Measurements from ENCODE around the gene MALRD1. TPM values are rescaled to one million over a fixed set of nuclear protein-coding genes. Genes with fewer than 3 reads are reported as not detected.

The MALRD1 gene
- total RNA-seq, 1 donor from 2014 or later = not detected

DNA sequence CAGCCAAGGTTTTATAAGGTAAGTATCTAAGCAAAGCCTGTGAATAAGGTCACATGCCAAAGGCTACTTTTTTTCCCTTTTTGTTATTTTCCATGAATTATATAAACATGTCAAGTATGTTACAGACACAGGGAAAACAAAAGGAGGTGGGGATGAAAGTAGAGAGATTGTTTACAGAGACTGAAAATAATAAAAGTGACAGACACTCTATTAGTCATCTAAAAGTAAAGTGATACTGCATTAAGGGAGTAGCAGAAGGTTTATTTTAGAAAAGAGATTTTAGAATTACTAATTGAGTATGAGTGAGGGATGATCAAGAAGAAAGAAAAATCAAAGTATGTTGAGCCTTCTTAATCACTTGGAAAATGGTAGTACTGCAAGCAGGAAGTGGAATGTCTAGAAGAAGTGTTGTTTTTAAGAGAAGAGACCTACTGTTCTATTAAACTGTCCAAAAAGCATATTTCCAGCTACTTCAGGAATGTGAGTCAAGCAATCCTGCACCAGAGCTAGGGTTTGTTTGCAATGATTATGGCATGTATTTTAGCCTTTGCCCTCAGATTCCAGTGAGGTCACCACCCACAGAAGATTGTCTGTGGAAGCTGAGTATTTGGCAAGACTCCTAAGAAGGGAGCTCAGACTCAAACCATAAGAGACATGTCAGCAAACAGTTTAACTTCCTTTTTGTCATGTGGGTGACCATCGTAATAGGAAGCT lies 589.7 kb downstream of the MALRD1 start:
- Mint-ChIP-seq H3K36me3 (ENCODE audit: low read depth) (no peaks in the 10 kb centered on the region), H3K4me1 (ENCODE audit: low read depth) (no peaks in the 10 kb centered on the region), H3K4me3 (no peak overlapping the region), H3K9me3 (peaks cover 12% of the 10 kb centered on the region), H3K27ac (no peak overlapping the region), H3K27me3 (ENCODE audit: insufficient read depth) (no peaks in the 10 kb centered on the region)
- DNase-seq (ENCODE audit: low spot score) = no peak
- intact Hi-C loops (cut with micrococcal nuclease) = no loop called here

DNA sequence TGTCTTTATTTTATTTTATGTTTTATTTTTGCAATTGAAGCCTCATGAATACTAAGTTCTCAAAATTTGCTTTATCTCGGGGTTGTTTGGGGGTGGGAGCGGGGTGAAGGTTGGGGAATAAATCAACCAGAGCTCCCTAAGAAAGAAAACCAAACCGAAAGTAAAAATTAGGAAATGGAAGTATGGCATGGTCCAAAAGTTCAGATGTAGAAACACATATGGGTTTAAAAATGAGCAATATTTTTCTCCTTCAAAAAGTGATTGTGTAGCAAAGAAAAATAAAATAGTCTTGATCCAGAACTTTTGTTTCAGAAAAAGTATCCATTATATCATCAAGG lies 590.3 kb downstream of the MALRD1 start:
- intact Hi-C loops (cut with micrococcal nuclease) = no loop called here
- H3K27me3 Mint-ChIP-seq (ENCODE audit: insufficient read depth) = peaks cover 2% of the 10 kb centered on the region
- DNase-seq (ENCODE audit: low spot score) = no peak
- peaks cover 15% of the 10 kb centered on the region for H3K9me3 Mint-ChIP-seq
- no peak overlapping the region for H3K27ac Mint-ChIP-seq
- H3K4me1 Mint-ChIP-seq (ENCODE audit: low read depth) = no peaks in the 10 kb centered on the region
- no peaks in the 10 kb centered on the region for H3K36me3 Mint-ChIP-seq (ENCODE audit: low read depth)
- H3K4me3 Mint-ChIP-seq = no peak overlapping the region

DNA sequence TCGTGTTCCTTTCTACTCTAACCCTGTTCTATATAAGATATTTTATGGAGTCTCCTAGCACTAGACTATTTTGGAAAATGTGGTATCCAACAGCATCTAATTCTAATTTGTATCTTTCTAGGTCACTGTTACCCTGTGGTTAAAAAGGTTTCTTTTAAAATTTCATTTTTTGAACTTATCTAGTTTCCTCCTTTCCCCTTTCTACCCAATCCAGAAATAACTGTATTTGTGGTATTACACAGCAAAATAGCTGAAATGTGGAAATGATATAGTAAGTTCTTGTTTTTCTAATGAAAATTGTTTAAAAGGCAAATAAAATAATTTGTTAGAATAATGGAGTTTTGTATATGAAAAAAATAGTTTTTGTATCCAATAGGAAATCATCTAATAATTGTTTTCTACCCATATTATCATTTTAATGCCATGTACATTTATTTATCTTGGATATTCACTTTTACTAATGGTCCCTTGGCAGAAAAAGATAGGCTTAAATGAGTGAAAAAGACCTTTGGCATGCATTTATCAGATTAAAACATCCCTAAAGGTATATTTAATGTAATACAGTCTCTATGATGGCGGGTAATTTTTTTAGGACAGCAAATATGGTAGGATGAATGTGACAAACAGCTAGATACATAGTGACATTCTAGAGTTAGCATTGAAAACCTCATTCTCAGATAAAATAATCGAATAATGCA lies 592.1 kb downstream of the MALRD1 start:
- Mint-ChIP-seq H3K4me1 (ENCODE audit: low read depth) (no peaks in the 10 kb centered on the region), H3K36me3 (ENCODE audit: low read depth) (no peaks in the 10 kb centered on the region), H3K4me3 (no peak overlapping the region), H3K9me3 (peaks cover 8% of the 10 kb centered on the region), H3K27ac (no peak overlapping the region), H3K27me3 (ENCODE audit: insufficient read depth) (peaks cover 2% of the 10 kb centered on the region)
- no peak for DNase-seq (ENCODE audit: low spot score)
- intact Hi-C loops (cut with micrococcal nuclease) = no loop called here

DNA sequence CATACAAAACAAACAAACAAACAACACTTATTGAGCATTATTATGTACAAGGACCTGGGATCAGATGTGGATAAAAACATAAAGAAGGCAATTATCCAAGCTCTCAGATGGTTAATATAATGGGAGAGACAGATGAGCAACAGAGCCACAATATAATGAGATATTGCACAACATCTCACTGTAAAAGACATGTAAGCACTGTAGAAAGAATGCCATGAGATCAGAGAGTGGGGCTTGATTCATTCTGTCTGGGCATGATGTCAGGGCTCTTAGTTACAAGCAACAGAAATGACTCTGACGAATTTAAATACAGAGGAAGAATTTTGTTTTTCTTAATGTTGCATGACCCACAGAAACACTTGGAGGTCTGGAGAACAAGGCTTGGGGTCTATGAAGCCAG lies 602.9 kb downstream of the MALRD1 start:
- H3K9me3 Mint-ChIP-seq = peaks cover 4% of the 10 kb centered on the region
- H3K27me3 Mint-ChIP-seq (ENCODE audit: insufficient read depth) = no peaks in the 10 kb centered on the region
- intact Hi-C loops (cut with micrococcal nuclease) = no loop called here
- no peak for DNase-seq (ENCODE audit: low spot score)
- no peak overlapping the region for H3K4me3 Mint-ChIP-seq
- H3K36me3 Mint-ChIP-seq (ENCODE audit: low read depth) = no peaks in the 10 kb centered on the region
- no peaks in the 10 kb centered on the region for H3K4me1 Mint-ChIP-seq (ENCODE audit: low read depth)
- H3K27ac Mint-ChIP-seq = no peak overlapping the region

DNA sequence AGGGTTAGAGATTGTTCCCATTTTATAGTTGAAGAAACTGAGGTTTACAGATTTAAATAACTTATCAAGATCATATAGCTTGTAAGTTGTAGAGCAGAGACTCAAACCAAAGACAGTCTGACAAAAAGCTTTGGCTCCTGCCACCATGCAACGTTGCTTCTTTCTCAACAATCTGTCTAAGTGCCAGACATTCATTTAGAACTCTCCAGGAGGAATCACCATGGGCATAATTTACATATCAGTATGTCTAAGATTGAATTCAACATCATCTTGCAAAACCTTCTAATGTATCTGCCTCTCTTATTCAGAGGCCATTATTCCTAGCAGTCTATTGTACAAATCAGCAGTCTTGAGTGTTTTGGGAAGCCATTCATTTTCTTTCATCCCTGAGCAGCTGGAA lies 604.1 kb downstream of the MALRD1 start:
- intact Hi-C loops (cut with micrococcal nuclease) = no loop called here
- H3K27me3 Mint-ChIP-seq (ENCODE audit: insufficient read depth) = no peaks in the 10 kb centered on the region
- no peaks in the 10 kb centered on the region for H3K36me3 Mint-ChIP-seq (ENCODE audit: low read depth)
- DNase-seq (ENCODE audit: low spot score) = no peak
- H3K4me3 Mint-ChIP-seq = no peak overlapping the region
- H3K9me3 Mint-ChIP-seq = peaks cover 4% of the 10 kb centered on the region
- no peak overlapping the region for H3K27ac Mint-ChIP-seq
- H3K4me1 Mint-ChIP-seq (ENCODE audit: low read depth) = no peaks in the 10 kb centered on the region

DNA sequence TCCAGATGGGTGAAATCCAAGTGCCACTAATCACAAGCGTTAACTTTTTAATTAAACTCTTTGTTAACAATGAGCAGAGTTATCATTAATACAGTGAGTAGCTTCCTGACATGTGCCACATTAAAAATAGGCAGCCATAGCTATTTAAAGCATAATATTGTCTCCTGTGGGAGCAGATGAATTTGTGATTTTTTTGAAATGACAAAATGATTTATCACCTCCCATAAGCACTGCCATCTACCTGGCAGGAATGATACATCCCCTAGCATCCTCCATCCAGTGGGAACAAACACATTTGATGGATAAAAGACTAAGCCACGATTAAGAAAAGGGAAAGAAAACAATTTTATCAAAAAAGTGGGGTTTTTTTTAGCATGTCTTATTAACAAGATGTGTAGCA lies 605.3 kb downstream of the MALRD1 start:
- intact Hi-C loops (cut with micrococcal nuclease) = no loop called here
- Mint-ChIP-seq H3K4me1 (ENCODE audit: low read depth) (no peaks in the 10 kb centered on the region), H3K36me3 (ENCODE audit: low read depth) (no peaks in the 10 kb centered on the region), H3K4me3 (no peak overlapping the region), H3K27me3 (ENCODE audit: insufficient read depth) (no peaks in the 10 kb centered on the region), H3K27ac (no peak overlapping the region), H3K9me3 (peaks cover 8% of the 10 kb centered on the region)
- no peak for DNase-seq (ENCODE audit: low spot score)

DNA sequence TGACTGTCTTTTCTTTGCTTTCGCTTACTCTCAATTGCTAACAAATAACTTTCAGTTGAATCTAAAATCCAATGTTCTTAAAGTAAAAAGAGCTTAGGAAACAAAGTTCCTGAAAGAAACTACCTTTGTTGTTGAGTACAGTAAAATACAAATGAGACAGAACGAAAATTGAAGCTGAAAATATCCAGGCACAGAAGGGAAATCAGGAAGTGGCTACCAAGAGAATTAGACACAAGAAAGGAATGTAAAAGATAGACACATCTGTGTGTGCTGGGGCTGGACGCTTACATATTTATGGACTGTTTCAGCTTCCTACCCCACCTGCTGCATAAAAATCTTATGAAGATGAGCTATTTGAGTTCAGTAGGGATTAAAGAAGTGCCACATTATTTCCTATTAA lies 606.0 kb downstream of the MALRD1 start:
- intact Hi-C loops (cut with micrococcal nuclease) = no loop called here
- Mint-ChIP-seq H3K27me3 (ENCODE audit: insufficient read depth) (no peaks in the 10 kb centered on the region), H3K36me3 (ENCODE audit: low read depth) (no peaks in the 10 kb centered on the region), H3K4me1 (ENCODE audit: low read depth) (no peaks in the 10 kb centered on the region), H3K9me3 (peaks cover 10% of the 10 kb centered on the region), H3K4me3 (no peak overlapping the region), H3K27ac (no peak overlapping the region)
- no peak for DNase-seq (ENCODE audit: low spot score)

DNA sequence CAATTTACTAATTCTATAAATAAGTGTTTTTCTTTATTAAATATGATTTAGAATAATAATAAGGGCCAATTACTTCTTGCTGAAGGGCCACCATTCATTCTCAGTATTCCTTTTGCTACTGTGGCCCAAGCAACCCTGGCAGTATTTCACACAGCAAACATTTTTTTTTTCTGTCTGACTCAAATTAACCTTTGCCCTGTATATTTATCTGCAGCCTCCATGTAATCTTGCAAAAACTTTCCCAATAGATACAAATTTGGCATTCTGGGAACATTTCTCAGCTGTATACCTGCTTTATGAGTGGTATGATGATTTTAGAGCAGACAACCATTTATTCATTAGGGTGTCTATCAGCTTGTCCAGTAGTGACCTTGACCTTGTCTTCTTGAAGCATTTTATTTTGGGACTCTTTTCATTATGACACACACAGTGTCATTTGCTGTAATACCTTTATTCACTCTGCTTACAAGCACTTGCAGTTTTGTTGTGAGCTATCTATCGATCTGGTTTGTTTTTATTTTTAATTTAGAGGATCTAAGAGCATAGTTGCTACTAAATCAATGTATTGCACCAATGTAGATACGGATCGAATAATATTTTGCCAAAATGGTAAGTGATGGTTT lies 607.9 kb downstream of the MALRD1 start:
- H3K27ac Mint-ChIP-seq = no peak overlapping the region
- H3K36me3 Mint-ChIP-seq (ENCODE audit: low read depth) = no peaks in the 10 kb centered on the region
- no peaks in the 10 kb centered on the region for H3K27me3 Mint-ChIP-seq (ENCODE audit: insufficient read depth)
- intact Hi-C loops (cut with micrococcal nuclease) = no loop called here
- H3K4me3 Mint-ChIP-seq = no peak overlapping the region
- DNase-seq (ENCODE audit: low spot score) = no peak
- H3K9me3 Mint-ChIP-seq = peaks cover 11% of the 10 kb centered on the region
- no peaks in the 10 kb centered on the region for H3K4me1 Mint-ChIP-seq (ENCODE audit: low read depth)

DNA sequence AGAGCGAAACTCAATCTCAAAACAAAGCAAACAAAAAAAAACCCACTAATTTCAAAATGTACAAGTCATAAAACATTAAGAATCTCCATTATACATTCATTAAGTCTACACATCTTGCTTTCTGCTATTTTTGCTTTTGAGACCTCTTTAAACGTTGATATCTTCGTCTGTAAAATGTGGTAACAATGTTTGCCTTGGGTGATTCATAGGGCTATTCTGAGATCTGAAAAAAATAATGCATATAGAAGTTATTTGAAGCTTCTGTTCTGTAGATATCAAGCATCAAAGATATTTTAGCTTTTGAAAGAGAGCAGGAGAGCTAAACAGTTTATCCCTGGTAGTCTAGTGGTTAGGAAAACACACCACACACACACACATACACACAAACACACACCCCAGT lies 609.5 kb downstream of the MALRD1 start:
- no peak for DNase-seq (ENCODE audit: low spot score)
- no peaks in the 10 kb centered on the region for H3K36me3 Mint-ChIP-seq (ENCODE audit: low read depth)
- peaks cover 10% of the 10 kb centered on the region for H3K9me3 Mint-ChIP-seq
- intact Hi-C loops (cut with micrococcal nuclease) = no loop called here
- no peaks in the 10 kb centered on the region for H3K4me1 Mint-ChIP-seq (ENCODE audit: low read depth)
- H3K4me3 Mint-ChIP-seq = no peak overlapping the region
- H3K27ac Mint-ChIP-seq = no peak overlapping the region
- H3K27me3 Mint-ChIP-seq (ENCODE audit: insufficient read depth) = no peaks in the 10 kb centered on the region

DNA sequence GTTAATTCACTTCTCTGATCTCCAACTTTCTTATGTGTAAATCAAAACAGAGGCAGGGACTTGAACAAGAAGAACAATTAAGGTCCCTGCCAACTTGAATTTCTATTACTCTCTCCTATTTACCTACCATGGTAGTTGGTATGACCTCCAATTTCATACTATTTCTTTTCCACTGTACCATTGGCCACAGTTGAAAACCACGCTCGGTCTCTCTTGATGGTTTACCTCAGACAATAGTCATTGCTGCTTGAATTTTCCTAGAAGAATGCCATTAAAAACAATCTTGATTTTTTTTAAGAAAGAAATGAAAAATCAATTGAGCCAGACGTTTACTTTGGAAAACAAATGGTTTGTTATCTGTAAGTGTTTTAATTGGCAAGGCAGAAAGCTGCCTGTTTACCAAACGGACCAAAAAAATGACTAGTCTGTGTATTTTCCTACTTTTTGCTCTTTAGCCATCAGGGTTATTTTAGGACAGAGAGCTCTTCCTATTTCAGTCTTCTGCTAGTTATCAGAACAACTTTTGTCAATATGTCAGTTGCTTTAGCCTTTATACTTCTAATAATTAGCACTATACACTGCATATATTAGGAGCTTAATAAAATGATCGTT lies 610.1 kb downstream of the MALRD1 start:
- Mint-ChIP-seq H3K4me3 (no peak overlapping the region), H3K27me3 (ENCODE audit: insufficient read depth) (no peaks in the 10 kb centered on the region), H3K27ac (no peak overlapping the region), H3K4me1 (ENCODE audit: low read depth) (no peaks in the 10 kb centered on the region), H3K36me3 (ENCODE audit: low read depth) (no peaks in the 10 kb centered on the region), H3K9me3 (peaks cover 10% of the 10 kb centered on the region)
- DNase-seq (ENCODE audit: low spot score) = no peak
- intact Hi-C loops (cut with micrococcal nuclease) = no loop called here

DNA sequence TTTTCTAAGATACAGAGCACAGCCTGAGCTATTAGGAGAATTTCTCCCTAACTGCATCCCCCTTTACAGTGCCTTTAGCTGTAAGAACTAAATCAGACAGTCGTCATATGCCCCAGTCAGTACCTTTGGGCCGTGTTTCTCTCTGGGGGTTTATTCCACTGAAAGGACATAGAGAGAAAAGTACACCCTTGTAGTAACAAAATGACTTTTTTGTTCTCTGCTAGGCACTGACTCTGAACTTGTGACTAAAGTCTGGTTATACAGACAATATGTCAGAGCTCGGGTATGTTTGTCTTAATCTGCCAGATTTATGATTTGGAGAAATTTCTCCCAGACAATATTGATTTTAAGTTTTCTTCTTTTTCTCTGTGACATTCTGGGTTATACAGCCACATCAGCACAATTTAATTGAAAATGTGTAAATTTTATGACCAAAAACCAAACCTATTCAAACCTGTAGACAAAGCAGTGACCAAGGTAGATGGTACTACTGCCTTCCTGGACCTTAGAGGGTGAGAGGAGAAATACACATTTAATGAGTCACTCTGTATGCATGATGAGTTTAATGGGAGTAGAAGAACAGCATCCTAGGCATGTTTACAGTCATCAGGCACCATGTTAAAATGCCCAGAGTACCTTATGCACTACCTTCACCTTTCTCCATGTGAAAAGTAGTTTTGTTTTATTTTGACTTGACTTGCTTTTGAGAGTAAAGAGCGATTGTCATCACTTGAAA lies 611.5 kb downstream of the MALRD1 start:
- DNase-seq (ENCODE audit: low spot score) = no peak
- no peak overlapping the region for H3K4me3 Mint-ChIP-seq
- H3K27ac Mint-ChIP-seq = no peak overlapping the region
- H3K36me3 Mint-ChIP-seq (ENCODE audit: low read depth) = no peaks in the 10 kb centered on the region
- no peaks in the 10 kb centered on the region for H3K27me3 Mint-ChIP-seq (ENCODE audit: insufficient read depth)
- intact Hi-C loops (cut with micrococcal nuclease) = no loop called here
- H3K9me3 Mint-ChIP-seq = peaks cover 10% of the 10 kb centered on the region
- H3K4me1 Mint-ChIP-seq (ENCODE audit: low read depth) = no peaks in the 10 kb centered on the region

DNA sequence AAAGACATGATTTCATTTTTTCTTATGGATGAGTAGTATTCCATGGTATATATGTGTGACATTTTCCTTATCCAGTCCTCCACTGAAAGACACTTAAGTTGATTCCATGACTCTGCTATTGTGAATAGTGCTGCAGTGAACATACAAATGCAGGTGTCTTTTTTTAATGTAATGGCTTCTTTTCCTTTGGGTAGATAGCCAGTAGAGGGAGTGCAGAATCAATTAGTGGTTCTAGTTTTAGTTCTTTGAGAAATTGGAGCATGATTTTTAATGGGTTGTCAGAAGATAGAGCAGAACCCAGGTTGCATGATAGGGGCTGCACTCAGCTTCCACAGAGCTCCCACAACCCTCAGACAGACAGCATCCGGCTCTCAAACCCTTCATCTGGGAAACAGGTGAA lies 614.7 kb downstream of the MALRD1 start:
- Mint-ChIP-seq H3K4me1 (ENCODE audit: low read depth) (no peaks in the 10 kb centered on the region), H3K36me3 (ENCODE audit: low read depth) (no peaks in the 10 kb centered on the region), H3K27me3 (ENCODE audit: insufficient read depth) (no peaks in the 10 kb centered on the region), H3K9me3 (peaks cover 18% of the 10 kb centered on the region), H3K27ac (no peak overlapping the region), H3K4me3 (no peak overlapping the region)
- no peak for DNase-seq (ENCODE audit: low spot score)
- intact Hi-C loops (cut with micrococcal nuclease) = no loop called here

DNA sequence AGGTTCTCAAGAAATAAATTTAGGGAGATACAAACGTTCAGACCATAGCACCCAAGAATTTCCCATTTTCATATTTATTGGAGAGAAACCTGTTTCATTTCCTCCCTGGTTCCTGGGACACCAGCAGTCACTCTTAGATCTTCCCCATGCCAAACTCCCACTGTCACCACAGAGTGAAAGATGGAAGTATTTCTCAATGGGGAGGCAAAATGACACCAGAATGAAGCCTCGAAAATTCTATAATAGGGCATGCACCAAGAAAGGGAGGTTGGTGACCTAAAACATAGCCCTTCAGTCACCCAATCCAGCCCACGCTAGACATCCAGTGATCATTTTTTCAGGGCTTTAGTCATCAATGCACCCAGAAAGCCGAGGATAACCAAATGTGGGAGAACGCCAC lies 619.5 kb downstream of the MALRD1 start:
- H3K27ac Mint-ChIP-seq = no peak overlapping the region
- no peaks in the 10 kb centered on the region for H3K27me3 Mint-ChIP-seq (ENCODE audit: insufficient read depth)
- DNase-seq (ENCODE audit: low spot score) = no peak
- H3K4me1 Mint-ChIP-seq (ENCODE audit: low read depth) = no peaks in the 10 kb centered on the region
- no peak overlapping the region for H3K4me3 Mint-ChIP-seq
- peaks cover 8% of the 10 kb centered on the region for H3K9me3 Mint-ChIP-seq
- no peaks in the 10 kb centered on the region for H3K36me3 Mint-ChIP-seq (ENCODE audit: low read depth)
- intact Hi-C loops (cut with micrococcal nuclease) = no loop called here
